Activated T-cell treated with anti-CD3 and anti-CD28 coated beads for 24 hours (primary cell): Measurements from ENCODE around the gene HMCN1.
"Not testable (repeated sequence)": the region's sequence is repeated elsewhere in the genome, so short reads cannot be mapped to it uniquely, and the experiment has no call there.

Experiments
- DNase-seq: peaks from one replicate; pipeline ENCODE4 v3.0.0-alpha.2; 2020; ENCODE audit warnings: low read depth

Gene HMCN1

DNA sequence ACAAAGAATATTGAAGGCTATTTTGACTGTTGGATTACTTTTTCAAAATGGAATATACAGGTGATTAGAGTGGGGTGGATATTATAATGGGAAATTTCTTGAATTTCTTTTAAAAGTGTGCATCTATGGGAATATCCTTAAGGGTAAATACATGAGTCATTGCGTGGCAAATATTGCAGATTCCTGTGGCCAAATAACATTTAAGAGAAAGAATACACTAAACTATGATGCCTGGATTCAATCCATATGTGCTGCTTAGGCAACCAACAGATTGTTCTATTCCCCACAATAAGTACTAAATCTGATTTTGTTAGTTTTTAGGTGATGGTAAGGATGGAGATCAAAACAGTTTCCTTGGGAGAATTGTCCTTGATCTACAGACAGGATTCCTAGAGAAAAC is 119.5 kb downstream of the HMCN1 start:
- DNase-seq: no peak

DNA sequence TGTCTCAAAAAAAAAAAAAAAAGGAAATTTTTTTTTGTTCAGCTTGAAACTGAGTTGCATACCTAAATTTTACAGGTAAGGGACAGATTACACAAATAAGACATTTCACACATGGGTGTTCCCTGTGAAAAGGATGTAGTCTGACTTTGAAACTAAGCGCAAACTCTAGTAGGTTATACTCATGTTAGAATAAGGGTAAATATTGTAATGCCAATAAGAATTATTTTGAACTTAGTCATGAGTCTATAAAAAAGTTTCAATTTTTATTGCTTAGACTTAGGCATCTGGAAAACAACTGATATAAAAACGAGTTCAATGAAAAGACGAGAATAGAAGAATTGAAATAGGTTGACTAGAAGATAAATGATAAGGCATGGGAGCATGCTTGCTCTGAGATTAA is 122.3 kb downstream of the HMCN1 start:
- DNase-seq: no peak

DNA sequence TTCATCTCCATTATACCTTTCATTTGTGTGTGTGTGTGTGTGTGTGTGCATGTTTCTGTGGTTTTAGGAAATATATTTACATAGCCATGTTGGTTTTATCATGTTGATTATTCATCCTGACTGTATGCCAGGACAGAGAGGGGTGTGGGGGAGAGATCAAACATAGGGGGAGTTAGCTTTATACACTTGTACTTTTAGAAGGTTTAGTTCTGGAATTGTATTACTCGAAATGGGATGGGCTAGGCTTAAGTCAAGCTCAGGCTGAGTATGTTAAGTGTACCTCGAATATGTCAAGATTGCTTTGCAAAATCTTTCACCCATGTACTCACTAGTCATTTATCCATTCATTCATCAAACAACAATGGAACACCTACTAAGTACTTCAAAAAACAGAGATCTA is 123.3 kb downstream of the HMCN1 start:
- no peak for DNase-seq

DNA sequence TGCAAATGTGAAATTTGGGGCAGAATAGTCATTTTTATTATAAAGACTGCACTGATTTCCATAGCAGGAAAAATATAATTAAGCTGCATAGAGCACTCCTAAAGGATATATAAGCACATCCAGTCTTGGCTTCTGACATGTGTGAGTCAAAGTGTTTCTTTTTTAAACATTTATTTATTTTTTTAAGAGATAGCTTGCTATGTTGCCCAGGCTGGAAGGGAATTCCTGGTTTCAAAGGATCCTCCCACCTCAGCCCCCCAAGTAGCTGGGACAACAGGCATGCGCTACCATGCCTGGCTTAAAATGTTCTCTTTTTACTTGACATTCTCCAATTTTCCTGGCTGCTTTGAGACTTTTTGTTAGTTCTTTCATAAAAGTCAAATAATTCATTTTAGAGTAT is 126.1 kb downstream of the HMCN1 start:
- no peak for DNase-seq

DNA sequence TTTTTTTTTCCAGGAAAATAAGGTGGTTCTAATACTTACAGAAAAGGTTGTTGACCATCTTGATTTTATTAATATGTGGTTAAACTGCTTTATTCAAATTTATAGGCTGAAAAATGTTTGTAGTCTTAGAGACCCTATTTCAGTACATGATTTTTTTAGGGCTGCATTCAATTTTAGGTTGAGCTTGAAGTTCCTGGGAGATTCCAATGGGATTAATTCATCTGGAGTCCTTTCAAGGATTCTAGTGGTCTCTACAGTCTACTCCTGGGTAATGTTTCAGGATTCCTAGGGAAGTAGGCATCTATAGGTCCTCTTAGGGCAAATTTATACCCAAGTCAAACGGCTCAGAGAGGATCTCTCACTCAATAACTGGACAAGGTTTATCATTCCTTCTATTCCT is 126.7 kb downstream of the HMCN1 start:
- DNase-seq: no peak

DNA sequence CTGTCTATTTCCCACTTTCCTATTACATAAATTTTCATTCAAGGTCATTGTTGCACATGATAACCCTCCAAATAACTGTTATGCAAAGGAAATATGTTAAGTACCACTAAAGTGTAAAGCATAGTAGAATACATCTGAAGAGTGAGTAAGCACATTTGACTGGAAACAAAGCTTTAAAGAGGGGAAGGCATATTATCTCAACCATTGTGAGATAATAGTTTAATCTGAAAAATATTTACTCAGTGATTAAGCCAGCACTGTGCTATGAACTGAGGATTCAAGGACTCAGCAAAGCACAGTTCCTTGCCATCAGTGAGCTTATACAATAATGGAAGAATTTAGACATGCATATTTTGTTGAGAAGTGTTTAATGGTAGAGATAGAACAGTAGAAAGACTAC is 127.4 kb downstream of the HMCN1 start:
- no peak for DNase-seq

DNA sequence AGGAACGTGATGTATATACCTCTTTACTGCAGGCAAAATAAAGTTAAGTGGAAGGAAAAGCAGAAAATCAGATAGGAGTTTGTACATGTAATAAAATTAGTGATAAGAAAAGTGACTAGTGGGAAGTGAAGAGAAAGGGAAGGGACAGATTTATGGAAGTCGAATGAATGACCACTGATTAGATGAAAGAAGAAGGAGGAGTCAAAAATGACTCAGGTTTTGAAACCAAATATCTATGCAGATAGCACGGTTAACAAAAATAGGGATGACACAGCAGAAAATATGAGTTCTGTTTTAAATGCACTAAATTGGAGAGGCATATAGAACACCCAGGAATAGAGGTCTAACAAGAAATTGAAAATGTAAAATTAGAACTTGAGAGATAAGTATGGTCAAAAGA is 128.0 kb downstream of the HMCN1 start:
- no peak for DNase-seq

DNA sequence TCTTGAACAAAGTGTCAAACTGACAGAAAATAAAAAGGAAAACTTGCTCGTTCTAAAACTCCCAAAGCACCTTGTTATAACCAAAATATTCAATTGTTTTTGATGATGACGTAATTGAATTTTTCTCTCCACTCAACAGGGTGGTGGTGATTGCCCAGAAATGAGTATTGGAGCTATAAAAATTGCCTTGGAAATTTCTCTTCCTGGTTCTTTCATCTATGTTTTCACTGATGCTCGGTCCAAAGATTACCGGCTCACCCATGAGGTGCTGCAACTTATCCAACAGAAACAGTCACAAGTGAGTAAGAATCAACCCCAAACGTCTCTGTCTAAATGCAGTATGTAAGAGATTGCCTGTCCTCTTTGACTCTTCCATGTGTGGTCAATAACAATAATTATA is 130.1 kb downstream of the HMCN1 start:
- DNase-seq: no peak

DNA sequence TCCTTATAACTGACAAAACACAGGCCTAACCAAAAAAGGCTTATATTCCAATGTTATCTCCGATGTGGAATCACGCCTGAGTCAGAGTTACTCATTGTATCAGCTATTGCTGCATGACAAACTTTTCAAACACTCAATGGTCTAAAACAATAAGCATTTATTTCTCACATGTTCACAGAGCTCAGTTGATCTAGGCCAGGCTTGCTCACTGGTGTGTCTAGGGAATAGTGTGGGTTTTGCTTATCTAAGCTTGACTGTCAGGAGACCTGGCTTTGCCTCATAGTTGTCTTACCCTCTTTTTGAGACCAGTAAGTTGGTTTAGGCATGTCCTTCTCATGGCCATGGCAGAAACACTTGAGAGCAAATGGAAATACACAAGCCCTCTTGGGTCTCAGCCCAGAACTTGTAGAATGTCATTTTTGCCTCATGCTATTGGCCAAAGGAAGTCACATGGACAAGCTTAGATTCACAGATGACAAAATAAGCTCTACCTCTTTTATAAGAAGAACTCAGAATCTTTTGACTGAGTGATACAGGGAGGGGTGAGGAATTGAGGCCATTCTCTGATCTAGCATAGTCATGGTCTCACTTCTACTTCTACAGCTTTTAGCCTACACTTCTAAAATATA is 130.8 kb downstream of the HMCN1 start:
- no peak for DNase-seq

DNA sequence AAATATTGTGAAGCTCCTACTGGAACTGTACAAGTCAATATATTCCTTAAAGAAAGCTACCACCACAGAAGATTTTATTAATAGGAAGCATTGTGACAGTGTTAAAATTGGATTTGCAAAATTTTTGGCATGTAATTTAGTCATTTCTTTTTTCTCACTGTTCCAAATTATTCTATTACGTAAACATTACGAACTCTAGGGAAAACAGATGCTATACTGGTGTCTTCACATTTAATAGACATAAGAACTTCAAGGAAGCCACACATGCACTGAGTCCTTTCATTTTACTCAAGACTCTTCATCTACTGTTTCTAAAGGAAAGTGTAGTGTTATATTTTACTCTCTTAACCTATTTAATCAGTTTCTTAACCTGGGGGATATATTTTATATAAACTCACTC is 135.4 kb downstream of the HMCN1 start:
- DNase-seq: no peak

DNA sequence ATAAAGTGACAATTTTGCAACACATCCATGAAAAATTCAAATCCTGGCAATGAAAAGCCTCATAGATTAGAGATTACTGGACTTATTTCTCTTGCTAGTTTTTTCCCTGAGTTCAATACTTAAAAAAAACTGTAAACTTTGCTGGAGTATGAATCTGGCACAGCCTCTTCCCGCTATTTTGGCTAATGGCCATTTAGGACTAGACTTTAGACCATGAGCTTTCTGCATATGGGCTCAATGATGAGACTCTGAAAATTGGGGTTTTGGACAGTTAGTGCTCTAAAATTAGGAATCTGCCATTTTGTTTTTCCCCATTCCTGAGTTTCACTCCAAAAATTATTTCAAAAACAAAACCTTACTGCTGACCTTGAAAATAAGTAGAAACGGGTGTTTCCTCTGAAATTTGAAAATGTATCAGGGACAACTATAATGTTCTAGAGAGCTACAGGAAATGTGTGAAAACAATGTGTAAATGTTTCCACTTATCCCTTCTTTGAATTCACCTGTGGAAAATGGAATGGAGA is 137.5 kb downstream of the HMCN1 start:
- DNase-seq: no peak

DNA sequence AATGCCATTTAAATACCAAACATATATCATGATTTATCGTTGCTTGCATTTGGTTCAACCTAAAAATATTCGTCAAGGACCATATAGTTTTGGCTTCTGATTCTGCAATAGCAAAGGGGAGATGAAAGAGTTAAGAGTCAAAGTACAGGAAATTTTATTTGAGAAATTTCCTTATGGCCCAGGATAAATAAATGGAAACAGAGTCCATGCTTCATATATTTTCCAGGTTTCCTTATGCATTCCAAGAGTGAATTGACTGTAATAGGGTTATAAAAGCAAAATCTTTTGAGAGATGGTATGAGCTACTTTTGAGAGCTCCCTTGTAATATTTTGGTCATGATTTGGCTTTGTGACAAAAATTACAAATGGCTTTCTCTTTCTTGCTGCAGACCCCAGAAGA is 140.1 kb downstream of the HMCN1 start:
- DNase-seq: no peak

DNA sequence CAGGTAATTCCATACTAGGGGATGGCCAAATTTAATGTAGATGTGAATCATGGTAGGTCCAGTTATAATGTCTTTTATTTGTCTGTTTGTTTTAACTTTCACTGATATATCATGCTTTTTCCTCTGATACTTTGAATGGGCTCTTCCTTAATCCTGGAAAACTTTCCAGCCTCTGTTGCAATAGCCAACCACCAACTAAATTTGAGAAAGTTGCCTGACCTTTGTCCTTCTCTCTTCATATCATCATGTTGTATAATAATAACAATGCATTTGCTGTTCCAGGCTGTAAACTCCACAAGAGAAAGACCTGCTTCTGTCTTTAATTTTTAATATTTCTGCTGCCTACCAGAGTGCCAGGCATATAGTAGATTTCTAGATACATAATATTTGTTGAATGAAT is 146.1 kb downstream of the HMCN1 start:
- DNase-seq: no peak

DNA sequence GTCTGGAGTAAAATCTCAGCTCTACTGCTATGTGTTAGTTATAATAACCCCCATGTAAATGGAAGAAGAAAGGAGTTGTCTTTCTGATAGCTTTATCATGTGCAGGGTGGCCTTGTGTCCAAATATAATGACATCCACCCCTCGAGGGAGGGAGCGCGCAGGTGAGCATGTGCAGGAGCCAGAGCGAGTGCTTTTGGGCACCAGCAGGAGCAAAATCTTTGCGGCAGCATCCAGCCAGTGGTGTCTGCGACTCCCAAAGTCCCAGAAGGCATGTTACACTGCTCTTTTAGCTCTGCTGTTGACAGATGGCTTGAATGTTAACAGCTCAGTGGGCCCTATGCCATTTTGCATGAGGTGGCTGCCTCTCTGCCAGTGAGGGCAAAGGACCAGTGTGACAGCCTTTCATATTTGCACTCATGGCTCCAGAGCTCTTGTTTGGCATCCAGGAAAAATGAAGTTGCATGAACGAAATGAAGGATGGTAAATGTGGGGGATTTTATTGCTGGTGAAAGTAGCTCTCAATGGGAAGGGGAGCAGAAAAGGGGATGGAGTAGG is 146.7 kb downstream of the HMCN1 start:
- DNase-seq: no peak

DNA sequence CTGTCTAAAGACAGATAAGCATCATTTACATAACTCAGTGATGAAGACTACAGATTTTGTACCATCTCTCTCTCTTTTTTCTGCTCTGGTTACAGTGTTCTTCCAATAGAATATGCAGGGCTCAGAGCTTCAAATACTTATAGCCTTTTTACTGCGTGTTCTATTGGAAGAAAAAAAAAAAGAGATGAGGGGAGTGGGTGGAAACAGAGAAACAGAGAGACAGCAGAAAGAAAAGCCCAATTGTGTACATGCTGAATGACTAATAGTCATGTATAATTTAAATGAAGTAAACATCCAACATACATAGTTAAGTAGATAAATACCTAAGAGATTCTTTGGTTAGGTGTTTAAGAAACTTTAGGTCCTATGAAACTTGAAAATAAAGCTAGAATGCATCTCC is 151.9 kb downstream of the HMCN1 start:
- DNase-seq: no peak

DNA sequence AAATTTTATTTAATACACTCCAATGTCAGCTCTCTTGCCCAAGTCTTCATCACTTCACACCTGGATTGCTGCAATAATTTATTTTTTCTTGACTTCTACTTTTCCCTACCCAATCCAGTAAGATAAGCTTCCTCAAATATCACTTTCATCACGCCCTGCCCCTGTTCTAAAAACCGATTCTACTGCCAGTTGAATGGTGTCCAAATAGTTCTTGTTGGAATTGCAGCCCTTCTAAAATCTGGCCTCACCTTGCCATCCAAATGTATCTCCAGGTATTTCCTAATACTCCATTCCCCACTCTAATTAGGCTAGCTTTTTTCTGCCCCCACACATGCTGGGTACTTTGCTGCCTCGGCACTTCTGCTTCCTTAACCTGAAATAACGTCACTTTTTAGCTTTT is 152.5 kb downstream of the HMCN1 start:
- no peak for DNase-seq

DNA sequence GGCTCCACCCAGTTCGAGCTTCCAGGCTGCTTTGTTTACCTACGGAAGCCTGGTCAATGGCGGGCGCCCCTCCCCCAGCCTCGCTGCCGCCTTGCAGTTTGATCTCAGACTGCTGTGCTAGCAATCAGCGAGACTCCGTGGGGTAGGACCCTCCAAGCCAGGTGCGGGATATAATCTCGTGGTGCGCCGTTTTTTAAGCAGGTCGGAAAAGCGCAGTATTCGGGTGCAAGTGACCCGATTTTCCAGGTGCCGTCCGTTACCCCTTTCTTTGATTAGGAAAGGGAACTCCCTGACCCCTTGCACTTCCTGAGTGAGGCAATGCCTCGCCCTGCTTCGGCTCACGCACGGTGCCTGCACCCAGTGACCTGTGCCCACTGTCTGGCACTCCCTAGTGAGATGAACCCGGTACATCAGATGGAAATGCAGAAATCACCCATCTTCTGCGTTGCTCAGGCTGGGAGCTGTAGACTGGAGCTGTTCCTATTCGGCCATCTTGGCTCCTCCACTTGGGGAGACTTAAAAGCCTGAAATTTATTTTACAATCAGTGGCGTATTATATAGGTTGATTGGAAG is 158.7 kb downstream of the HMCN1 start:
- not testable (repeated sequence) for DNase-seq

DNA sequence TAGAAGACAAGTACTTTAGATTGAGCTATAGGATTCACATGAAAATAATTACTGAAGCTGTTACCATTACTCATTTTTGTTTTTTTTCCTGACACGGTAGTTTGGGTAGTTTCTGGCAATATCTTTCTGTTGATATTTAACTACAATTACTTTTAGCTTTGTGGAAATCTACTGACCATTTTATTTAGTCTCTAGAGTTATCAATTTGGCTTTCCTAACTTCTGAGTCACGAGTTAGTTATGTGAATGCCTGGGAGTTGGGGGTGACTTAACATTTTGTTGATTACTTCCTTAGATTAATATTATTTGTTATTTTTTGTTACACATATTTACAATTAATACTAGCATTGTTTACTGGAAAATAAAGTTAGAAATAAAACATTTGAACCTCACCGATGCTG is 160.6 kb downstream of the HMCN1 start:
- DNase-seq: no peak

DNA sequence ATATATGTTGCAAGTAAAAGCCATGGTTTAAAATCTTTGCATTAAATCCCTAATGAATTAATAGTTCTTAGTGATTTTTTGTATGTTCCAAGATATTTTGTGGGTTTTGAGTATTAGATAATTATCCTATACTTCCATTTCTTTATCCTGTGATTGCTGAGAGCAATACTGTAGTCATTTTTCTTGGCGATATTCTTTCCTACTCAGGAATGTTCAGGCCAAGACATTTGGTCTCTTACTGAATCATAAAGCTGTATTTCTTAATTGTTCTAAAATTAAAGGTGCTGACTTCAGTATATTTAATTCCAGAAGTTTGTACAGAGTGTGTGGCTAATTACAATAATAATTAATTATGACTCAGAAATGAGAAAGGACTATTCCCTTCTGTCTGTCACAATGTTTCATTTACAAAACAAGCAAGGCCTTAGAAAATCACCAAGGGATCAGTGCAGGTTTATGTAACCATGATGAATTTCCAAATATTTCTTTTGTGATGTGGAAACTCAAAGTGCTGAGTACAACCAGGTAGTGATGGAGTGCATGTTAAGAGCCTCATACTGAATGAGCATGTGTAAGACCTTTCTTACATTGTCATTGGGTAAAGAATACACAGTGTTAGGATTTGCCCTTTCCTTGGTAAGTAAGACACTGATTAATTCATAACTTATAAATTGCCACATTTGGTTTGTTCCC is 161.2 kb downstream of the HMCN1 start:
- DNase-seq: no peak

DNA sequence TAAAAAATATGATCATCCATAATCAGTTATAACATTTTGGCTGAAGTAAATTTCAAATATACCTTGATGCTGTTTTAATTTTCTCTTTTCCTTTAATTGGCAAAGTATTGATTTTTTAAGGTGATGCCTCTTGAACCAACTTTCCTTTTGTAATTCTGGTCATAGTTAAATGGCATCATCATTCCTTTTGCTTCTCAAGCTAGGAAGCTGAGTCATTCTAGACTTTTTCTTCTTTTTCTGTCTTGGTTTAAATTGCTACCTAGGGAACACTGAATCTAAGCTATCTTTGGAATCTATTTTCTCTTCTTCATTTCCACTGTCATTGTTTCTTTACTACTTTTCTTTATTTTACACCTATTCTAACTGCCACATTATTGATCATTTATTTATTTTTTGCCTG is 162.7 kb downstream of the HMCN1 start:
- DNase-seq: no peak

DNA sequence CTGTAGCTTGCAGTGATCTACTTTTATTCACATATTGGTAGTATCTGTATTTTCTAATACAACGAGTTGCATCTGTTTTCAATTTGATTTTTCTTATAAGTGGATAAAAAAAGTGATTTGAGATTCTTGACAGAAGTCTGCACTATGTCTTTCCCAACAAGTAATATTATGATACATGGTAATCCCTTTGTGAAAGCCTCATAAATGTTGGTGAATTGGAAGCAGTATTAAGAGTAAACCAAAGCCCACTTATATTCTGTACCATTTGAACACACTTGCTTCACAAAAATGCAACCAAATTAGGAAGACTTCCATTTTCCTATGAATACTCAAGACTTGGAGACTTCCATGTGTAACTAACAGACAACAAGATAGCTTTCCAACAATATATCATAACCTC is 172.0 kb downstream of the HMCN1 start:
- DNase-seq: no peak

DNA sequence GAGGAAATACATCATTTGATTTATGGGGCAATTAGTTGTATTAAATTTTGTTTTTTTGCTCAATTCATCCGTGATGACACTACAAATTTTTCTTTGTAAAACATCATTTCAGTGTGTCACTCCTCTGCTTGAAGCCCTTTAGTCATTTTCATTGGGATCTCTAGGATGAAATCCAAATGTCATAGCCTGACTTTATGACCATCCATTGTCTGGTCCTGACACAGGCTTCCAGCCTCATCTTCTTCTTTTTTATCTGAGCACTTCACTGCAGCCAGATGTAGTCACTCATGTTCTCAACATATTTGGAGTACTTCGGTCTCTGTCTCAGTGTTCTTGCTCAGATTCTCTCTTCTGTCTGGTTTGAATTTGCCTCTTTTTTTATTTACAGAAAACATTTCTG is 173.1 kb downstream of the HMCN1 start:
- DNase-seq: no peak

DNA sequence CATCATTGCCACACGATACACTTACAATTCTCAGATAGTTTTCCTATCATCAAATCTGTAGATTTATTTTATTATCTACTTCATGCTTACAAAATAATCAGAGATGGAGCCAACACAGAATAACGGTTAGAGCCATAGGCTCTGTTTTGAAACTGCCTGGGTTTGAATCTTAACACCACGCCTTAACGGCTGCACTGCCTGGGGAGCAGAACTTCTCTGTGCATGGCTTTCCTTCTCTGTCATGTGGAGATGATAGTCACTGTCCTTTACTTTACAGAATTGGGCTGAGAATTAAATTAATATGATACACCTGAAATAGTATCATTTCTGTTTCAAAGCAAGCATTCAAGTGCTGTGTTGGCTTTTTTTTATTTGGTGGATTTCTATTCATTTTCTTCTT is 177.8 kb downstream of the HMCN1 start:
- no peak for DNase-seq
